ENCODE data around the gene NR6A1. TPM values are rescaled to one million over a fixed set of nuclear protein-coding genes. Genes with fewer than 3 reads are reported as not detected.
A peak's percentile ranks its signal among the peaks of the same experiment; 100 is the strongest.

NR6A1 gene
- total and polyA plus RNA-seq, 2 of the 13 experiments (the other 11 are each of a cell fraction or from before 2014, with no cell fraction given): 28.1 to 31.5 TPM

DNA sequence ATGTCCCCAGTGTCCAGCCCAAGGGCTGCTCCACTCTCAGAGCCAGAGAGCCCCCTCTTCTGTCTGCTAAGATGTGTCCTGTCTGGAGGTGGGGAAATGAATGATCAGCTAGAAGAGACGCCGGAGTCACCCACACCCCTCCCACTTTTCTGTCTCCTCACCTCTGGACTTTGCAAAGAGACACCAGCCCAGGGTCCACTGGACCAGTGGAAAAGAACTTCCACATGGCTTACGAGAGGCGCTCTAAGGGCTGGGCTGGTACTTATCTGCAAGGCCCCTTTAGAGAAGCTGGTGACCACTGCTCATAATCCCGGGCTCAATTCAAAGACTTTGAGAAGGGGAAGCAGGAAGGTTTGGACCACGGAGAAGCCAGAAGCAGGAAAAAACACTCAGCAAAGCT, 273.1 kb downstream of the NR6A1 start (continued):
- TF ChIP-seq, protein P1, sequence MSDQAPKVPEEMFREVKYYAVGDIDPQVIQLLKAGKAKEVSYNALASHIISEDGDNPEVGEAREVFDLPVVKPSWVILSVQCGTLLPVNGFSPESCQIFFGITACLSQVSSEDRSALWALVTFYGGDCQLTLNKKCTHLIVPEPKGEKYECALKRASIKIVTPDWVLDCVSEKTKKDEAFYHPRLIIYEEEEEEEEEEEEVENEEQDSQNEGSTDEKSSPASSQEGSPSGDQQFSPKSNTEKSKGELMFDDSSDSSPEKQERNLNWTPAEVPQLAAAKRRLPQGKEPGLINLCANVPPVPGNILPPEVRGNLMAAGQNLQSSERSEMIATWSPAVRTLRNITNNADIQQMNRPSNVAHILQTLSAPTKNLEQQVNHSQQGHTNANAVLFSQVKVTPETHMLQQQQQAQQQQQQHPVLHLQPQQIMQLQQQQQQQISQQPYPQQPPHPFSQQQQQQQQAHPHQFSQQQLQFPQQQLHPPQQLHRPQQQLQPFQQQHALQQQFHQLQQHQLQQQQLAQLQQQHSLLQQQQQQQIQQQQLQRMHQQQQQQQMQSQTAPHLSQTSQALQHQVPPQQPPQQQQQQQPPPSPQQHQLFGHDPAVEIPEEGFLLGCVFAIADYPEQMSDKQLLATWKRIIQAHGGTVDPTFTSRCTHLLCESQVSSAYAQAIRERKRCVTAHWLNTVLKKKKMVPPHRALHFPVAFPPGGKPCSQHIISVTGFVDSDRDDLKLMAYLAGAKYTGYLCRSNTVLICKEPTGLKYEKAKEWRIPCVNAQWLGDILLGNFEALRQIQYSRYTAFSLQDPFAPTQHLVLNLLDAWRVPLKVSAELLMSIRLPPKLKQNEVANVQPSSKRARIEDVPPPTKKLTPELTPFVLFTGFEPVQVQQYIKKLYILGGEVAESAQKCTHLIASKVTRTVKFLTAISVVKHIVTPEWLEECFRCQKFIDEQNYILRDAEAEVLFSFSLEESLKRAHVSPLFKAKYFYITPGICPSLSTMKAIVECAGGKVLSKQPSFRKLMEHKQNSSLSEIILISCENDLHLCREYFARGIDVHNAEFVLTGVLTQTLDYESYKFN (CRISPR knock-in tag; conservative IDR thresholded peaks at IDR 0.05): 0 out of 2 replicates have a peak, but pooled peaks have one; percentile 27
- TF ChIP-seq NONO (IDR thresholded peaks at IDR 0.05): no peak
- TF ChIP-seq NONO (CRISPR knock-in tag; conservative IDR thresholded peaks at IDR 0.05): 0 out of 2 replicates have a peak, but pooled peaks have one; percentile 21

DNA sequence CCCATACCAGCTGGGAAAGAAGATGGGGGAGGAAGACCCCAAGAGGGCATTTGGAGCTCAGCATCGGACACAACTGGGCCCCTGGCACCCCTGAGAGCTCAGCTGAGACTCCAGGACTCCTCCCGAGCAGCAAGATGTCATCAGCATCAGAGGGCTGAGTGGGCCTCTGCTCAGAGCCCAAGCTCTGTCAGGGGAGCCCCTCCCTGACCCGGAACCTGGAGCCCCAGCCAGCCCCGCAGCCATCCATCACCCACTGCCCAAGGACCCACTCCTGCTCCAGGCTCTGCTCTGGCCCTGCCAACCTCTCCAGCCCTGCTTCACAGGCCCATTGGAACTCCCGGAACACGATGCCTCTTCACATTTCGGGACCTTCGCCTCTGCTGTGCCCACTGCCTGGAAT, 273.7 kb downstream of the NR6A1 start:
- no peak for FAIRE-seq
- POLR2A ChIA-PET: interaction anchor here (1.3 to 1.7 kb wide), 2 partner anchors 9 to 14 kb away, joined by 3 read pairs; no protein-coding TSS in a partner anchor
- Histone ChIP-seq H3K9ac (ENCODE audit: insufficient read depth, low read depth, low read length) (no peak overlapping the region), H3K9me3 (ENCODE audit: low read length) (no peaks in the 10 kb centered on the region), H4K20me1 (ENCODE audit: insufficient read depth, low read length) (no peaks in the 10 kb centered on the region), H2AFZ (ENCODE audit: low read length) (no peak overlapping the region), H3K27me3 (ENCODE audit: control insufficient read depth in 1 of 2, insufficient read depth in 2 of 2, low read length in 2 of 2) (no peaks in the 10 kb centered on the region), H3K4me1 (ENCODE audit: insufficient read depth, low read length) (peaks cover 27% of the 10 kb centered on the region), H3K79me2 (ENCODE audit: insufficient read depth, low read length) (no peaks in the 10 kb centered on the region), H3K4me2 (ENCODE audit: low read depth, low read length) (no peak overlapping the region), H3K36me3 (replicated peaks in 1 of 2; ENCODE audit: control insufficient read depth in 1 of 2, insufficient read depth in 2 of 2, low read length in 2 of 2) (peaks cover 8 to 15% of the 10 kb centered on the region in 2 experiments; a peak in 2 of 5 replicates), H3K4me3 (replicated peaks in 1 of 3; ENCODE audit: insufficient read depth in 1 of 3, low read depth in 2 of 3, low read length in 3 of 3) (no peak overlapping the region), H3K27ac (ENCODE audit: extremely low read length, insufficient read depth, low read length) (no peak overlapping the region)
- WGBS (ENCODE audit: low lambda C conversion rate): 98% methylated on average over 6 of the region's 8 CpGs
- in situ Hi-C loops (cut with HindIII; ENCODE audit: extremely low pct_ligation_motif_present, low pct_unique_long_range_greater_than_20kb) (no loop called here), intact Hi-C loops (cut with micrococcal nuclease; ENCODE audit: unreplicated experiment) (no loop called here)
- CTCF ChIA-PET (ENCODE audit: low intra/inter-chr PET ratio, low total read pairs): no interaction called here
- TF ChIP-seq GPN1 (CRISPR knock-in tag; IDR thresholded peaks at IDR 0.05; ENCODE audit: borderline replicate concordance) (no peak), ZNF790 (CRISPR knock-in tag; IDR thresholded peaks at IDR 0.05; ENCODE audit: borderline replicate concordance) (no peak), THYN1 (CRISPR knock-in tag; IDR thresholded peaks at IDR 0.05; ENCODE audit: borderline replicate concordance, low read depth) (no peak), ZNF761 (CRISPR knock-in tag; conservative IDR thresholded peaks at IDR 0.05) (no peak), CHCHD3 (CRISPR knock-in tag; IDR thresholded peaks at IDR 0.05) (no peak), ZNF549 (CRISPR knock-in tag; IDR thresholded peaks at IDR 0.05) (no peak), ZNF614 (CRISPR knock-in tag; IDR thresholded peaks at IDR 0.05; ENCODE audit: borderline replicate concordance) (no peak), RBAK (CRISPR knock-in tag; IDR thresholded peaks at IDR 0.05) (no peak), CREM (IDR thresholded peaks at IDR 0.05) (no peak), CREM (CRISPR knock-in tag; IDR thresholded peaks at IDR 0.05) (no peak), ZNF205 (CRISPR knock-in tag; IDR thresholded peaks at IDR 0.05) (no peak)
- TF ChIP-seq, protein P2, sequence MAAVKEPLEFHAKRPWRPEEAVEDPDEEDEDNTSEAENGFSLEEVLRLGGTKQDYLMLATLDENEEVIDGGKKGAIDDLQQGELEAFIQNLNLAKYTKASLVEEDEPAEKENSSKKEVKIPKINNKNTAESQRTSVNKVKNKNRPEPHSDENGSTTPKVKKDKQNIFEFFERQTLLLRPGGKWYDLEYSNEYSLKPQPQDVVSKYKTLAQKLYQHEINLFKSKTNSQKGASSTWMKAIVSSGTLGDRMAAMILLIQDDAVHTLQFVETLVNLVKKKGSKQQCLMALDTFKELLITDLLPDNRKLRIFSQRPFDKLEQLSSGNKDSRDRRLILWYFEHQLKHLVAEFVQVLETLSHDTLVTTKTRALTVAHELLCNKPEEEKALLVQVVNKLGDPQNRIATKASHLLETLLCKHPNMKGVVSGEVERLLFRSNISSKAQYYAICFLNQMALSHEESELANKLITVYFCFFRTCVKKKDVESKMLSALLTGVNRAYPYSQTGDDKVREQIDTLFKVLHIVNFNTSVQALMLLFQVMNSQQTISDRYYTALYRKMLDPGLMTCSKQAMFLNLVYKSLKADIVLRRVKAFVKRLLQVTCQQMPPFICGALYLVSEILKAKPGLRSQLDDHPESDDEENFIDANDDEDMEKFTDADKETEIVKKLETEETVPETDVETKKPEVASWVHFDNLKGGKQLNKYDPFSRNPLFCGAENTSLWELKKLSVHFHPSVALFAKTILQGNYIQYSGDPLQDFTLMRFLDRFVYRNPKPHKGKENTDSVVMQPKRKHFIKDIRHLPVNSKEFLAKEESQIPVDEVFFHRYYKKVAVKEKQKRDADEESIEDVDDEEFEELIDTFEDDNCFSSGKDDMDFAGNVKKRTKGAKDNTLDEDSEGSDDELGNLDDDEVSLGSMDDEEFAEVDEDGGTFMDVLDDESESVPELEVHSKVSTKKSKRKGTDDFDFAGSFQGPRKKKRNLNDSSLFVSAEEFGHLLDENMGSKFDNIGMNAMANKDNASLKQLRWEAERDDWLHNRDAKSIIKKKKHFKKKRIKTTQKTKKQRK (IDR thresholded peaks at IDR 0.05; ENCODE audit: low read length): no peak
- TF ChIP-seq, protein P3, sequence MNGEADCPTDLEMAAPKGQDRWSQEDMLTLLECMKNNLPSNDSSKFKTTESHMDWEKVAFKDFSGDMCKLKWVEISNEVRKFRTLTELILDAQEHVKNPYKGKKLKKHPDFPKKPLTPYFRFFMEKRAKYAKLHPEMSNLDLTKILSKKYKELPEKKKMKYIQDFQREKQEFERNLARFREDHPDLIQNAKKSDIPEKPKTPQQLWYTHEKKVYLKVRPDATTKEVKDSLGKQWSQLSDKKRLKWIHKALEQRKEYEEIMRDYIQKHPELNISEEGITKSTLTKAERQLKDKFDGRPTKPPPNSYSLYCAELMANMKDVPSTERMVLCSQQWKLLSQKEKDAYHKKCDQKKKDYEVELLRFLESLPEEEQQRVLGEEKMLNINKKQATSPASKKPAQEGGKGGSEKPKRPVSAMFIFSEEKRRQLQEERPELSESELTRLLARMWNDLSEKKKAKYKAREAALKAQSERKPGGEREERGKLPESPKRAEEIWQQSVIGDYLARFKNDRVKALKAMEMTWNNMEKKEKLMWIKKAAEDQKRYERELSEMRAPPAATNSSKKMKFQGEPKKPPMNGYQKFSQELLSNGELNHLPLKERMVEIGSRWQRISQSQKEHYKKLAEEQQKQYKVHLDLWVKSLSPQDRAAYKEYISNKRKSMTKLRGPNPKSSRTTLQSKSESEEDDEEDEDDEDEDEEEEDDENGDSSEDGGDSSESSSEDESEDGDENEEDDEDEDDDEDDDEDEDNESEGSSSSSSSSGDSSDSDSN (CRISPR knock-in tag; IDR thresholded peaks at IDR 0.05): no peak
- no peak for DNase-seq (ENCODE audit: low spot score)
- BruUV-seq (replicated peaks): no TSS peak
- ATAC-seq: no peak
